Astrocyte (in vitro differentiated cells and primary cell): Measurements from ENCODE around the gene PRMT2. TPM values are rescaled to one million over a fixed set of nuclear protein-coding genes. Genes with fewer than 3 reads are reported as not detected.

ENCODE experiments used
- DNase-seq: peaks from one replicate; pipeline ENCODE4 v3.0.0-alpha.2; 2010; ENCODE audit warnings: low read depth
- FAIRE-seq: peaks from 2 replicates; lab custom pipeline; 2011; peaks lifted over from hg19 to GRCh38; lab: Jason Lieb, UNC
- H2AFZ ChIP-seq: 2 replicates; pipeline ENCODE4 v1.6.0; 2012; ENCODE audit warnings: low read depth, low read length, inconsistent platforms
- H3K27ac ChIP-seq: 2 replicates; pipeline ENCODE4 v1.5.1; 2011; ENCODE audit warnings: low read depth, low read length, inconsistent platforms
- H3K27me3 ChIP-seq: 2 replicates; pipeline ENCODE4 v1.6.0; 2011; ENCODE audit warnings: low read length, inconsistent platforms; ENCODE audit not compliant: insufficient read depth
- H3K36me3 ChIP-seq: 2 replicates; pipeline ENCODE4 v1.5.1; 2011; ENCODE audit warnings: low read length, inconsistent platforms; ENCODE audit not compliant: insufficient read depth
- H3K4me1 ChIP-seq: 2 replicates; pipeline ENCODE4 v1.5.1; 2011; ENCODE audit warnings: low read length, inconsistent platforms; ENCODE audit not compliant: insufficient read depth
- H3K4me2 ChIP-seq: 2 replicates; pipeline ENCODE4 v1.6.0; 2012; ENCODE audit warnings: low read length, inconsistent platforms
- H3K4me3 ChIP-seq: 2 replicates; pipeline ENCODE4 v1.5.1; 2011; ENCODE audit warnings: low read depth, mild to moderate bottlenecking, low read length, inconsistent platforms; ENCODE audit not compliant: insufficient read depth
- H3K79me2 ChIP-seq: 2 replicates; pipeline ENCODE4 v1.6.0; 2012; ENCODE audit warnings: mild to moderate bottlenecking, low read length, inconsistent platforms; ENCODE audit not compliant: insufficient read depth
- H3K9ac ChIP-seq: 2 replicates; pipeline ENCODE4 v1.6.0; 2012; ENCODE audit warnings: mild to moderate bottlenecking, low read length, inconsistent platforms
- H3K9me3 ChIP-seq: 2 replicates; pipeline ENCODE4 v1.5.1; 2012; ENCODE audit warnings: low read depth, mild to moderate bottlenecking, low read length, inconsistent platforms; ENCODE audit not compliant: insufficient read depth
- H4K20me1 ChIP-seq: 2 replicates; pipeline ENCODE4 v1.6.0; 2012; ENCODE audit warnings: low read length, inconsistent platforms; ENCODE audit not compliant: insufficient read depth
- H3K27ac Mint-ChIP-seq: one replicate; pipeline ENCODE4 v1.8.0; 2021; ENCODE audit warnings: mild to moderate bottlenecking, mixed read lengths; ENCODE audit not compliant: unreplicated experiment
- H3K27me3 Mint-ChIP-seq: one replicate; pipeline ENCODE4 v1.8.0; 2021; ENCODE audit warnings: low read depth, mixed read lengths; ENCODE audit not compliant: unreplicated experiment
- H3K36me3 Mint-ChIP-seq: one replicate; pipeline ENCODE4 v1.8.0; 2021; ENCODE audit warnings: low read depth, mixed read lengths; ENCODE audit not compliant: unreplicated experiment
- H3K4me1 Mint-ChIP-seq: one replicate; pipeline ENCODE4 v1.8.0; 2021; ENCODE audit warnings: low read depth, mixed read lengths; ENCODE audit not compliant: unreplicated experiment
- H3K4me3 Mint-ChIP-seq: one replicate; pipeline ENCODE4 v1.8.0; 2021; ENCODE audit warnings: mild to moderate bottlenecking, moderate library complexity, mixed read lengths; ENCODE audit not compliant: unreplicated experiment
- H3K9me3 Mint-ChIP-seq: one replicate; pipeline ENCODE4 v1.8.0; 2021; ENCODE audit warnings: mild to moderate bottlenecking, mixed read lengths; ENCODE audit not compliant: unreplicated experiment
- EZH2 ChIP-seq: IDR thresholded peaks from 2 replicates; pipeline ENCODE4 v1.6.1; 2012; ENCODE audit warnings: mild to moderate bottlenecking, low read length, inconsistent platforms; ENCODE audit not compliant: insufficient read depth
- total RNA-seq: library from RNA; stranded (reverse); gene quantifications from 2 replicates; pipeline ENCODE4 v1.2.1, GENCODE V29; 2021
- TF ChIP-seq, protein P1 (sequence below): IDR thresholded peaks from 2 replicates; pipeline ENCODE4 v1.5.1; 2011; ENCODE audit warnings: low read depth, mild to moderate bottlenecking, inconsistent platforms, low read length, moderate library complexity; ENCODE audit not compliant: insufficient read depth

The PRMT2 gene
- total RNA-seq, 1 donor from 2014 or later: 106 TPM

DNA sequence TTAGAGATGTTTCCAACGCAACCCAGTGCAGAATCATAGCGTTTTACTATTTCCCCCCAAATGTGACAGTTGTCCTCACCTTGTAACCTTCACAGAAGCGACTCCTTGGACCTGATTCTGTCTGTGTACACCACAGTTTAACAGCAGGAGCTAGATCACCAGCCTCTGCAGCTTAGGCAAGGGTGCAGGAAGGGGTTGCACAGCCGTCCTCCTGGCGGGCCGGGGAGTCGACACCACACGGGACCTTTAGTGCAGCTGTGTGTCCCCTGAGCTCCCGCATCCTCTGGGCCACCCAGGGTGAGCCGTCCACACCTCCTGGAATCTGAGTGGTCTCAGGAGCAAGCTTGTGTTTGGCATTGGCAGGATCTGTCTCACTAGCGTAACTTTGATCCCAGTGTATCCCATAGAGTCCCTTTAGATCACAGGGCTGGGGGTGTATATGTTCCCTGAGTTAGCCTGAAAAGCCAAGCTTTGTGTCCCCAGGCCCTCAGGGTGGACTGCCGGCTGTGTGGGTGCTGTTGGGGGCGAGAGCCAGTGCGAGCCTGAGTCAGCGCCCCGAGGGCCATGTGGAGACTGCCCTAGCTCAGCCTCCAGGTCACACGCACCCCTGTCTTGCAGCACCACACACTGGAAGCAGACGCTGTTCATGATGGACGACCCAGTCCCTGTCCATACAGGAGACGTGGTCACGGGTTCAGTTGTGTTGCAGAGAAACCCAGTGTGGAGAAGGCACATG lies 27.5 kb downstream of the PRMT2 start:
- no peak overlapping the region for H3K4me2 ChIP-seq
- TF ChIP-seq, protein P1, sequence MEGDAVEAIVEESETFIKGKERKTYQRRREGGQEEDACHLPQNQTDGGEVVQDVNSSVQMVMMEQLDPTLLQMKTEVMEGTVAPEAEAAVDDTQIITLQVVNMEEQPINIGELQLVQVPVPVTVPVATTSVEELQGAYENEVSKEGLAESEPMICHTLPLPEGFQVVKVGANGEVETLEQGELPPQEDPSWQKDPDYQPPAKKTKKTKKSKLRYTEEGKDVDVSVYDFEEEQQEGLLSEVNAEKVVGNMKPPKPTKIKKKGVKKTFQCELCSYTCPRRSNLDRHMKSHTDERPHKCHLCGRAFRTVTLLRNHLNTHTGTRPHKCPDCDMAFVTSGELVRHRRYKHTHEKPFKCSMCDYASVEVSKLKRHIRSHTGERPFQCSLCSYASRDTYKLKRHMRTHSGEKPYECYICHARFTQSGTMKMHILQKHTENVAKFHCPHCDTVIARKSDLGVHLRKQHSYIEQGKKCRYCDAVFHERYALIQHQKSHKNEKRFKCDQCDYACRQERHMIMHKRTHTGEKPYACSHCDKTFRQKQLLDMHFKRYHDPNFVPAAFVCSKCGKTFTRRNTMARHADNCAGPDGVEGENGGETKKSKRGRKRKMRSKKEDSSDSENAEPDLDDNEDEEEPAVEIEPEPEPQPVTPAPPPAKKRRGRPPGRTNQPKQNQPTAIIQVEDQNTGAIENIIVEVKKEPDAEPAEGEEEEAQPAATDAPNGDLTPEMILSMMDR: no peak
- no peak for TF ChIP-seq EZH2
- H3K9ac ChIP-seq: no peak overlapping the region
- H3K27me3 ChIP-seq: no peaks in the 10 kb centered on the region
- H3K4me3 ChIP-seq: no peak overlapping the region
- H3K4me1 Mint-ChIP-seq: peaks cover 5% of the 10 kb centered on the region
- H3K4me3 Mint-ChIP-seq: no peak overlapping the region
- H2AFZ ChIP-seq: no peak overlapping the region
- H3K27me3 Mint-ChIP-seq: no peaks in the 10 kb centered on the region
- H3K9me3 ChIP-seq: no peaks in the 10 kb centered on the region
- H3K36me3 ChIP-seq: peaks cover 10% of the 10 kb centered on the region
- no peak overlapping the region for H3K27ac Mint-ChIP-seq
- H3K9me3 Mint-ChIP-seq: no peaks in the 10 kb centered on the region
- no peak overlapping the region for H3K27ac ChIP-seq
- no peak for FAIRE-seq
- no peaks in the 10 kb centered on the region for H3K79me2 ChIP-seq
- peaks cover 10% of the 10 kb centered on the region for H3K36me3 Mint-ChIP-seq
- H4K20me1 ChIP-seq: peaks cover 15% of the 10 kb centered on the region
- peaks cover 12% of the 10 kb centered on the region for H3K4me1 ChIP-seq
- DNase-seq: no peak

DNA sequence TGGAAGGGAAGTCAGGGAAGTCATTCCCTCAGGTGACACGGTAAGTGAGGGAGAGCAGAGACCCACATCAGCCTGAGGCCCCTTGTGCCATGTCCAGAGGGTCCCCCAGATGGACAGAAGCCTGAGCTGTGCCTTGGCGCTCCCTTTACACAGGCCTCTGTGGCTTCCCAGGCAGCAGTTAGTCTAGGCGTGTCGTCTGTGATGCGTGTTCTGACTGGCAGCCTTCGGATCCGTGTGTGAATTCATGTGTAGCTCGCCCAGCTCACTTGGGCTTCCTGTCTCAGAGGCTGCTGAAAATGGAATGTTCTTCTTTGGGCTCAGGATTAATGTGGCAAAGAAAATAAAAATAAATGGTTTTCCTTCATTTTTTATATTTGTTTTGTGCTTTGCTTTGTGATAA lies 28.3 kb downstream of the PRMT2 start:
- H3K36me3 Mint-ChIP-seq: peaks cover 8% of the 10 kb centered on the region
- no peaks in the 10 kb centered on the region for H3K9me3 ChIP-seq
- no peaks in the 10 kb centered on the region for H3K27me3 ChIP-seq
- peaks cover 12% of the 10 kb centered on the region for H3K4me1 ChIP-seq
- no peak for DNase-seq
- H3K27me3 Mint-ChIP-seq: no peaks in the 10 kb centered on the region
- no peaks in the 10 kb centered on the region for H3K79me2 ChIP-seq
- no peak overlapping the region for H3K4me3 Mint-ChIP-seq
- H2AFZ ChIP-seq: no peak overlapping the region
- H3K36me3 ChIP-seq: peaks cover 10% of the 10 kb centered on the region
- no peak overlapping the region for H3K4me2 ChIP-seq
- peaks cover 5% of the 10 kb centered on the region for H3K4me1 Mint-ChIP-seq
- no peak for FAIRE-seq
- peaks cover 15% of the 10 kb centered on the region for H4K20me1 ChIP-seq
- H3K27ac ChIP-seq: no peak overlapping the region
- H3K27ac Mint-ChIP-seq: no peak overlapping the region
- no peaks in the 10 kb centered on the region for H3K9me3 Mint-ChIP-seq
- no peak overlapping the region for H3K9ac ChIP-seq
- TF ChIP-seq, protein P1: no peak
- TF ChIP-seq EZH2: no peak
- no peak overlapping the region for H3K4me3 ChIP-seq
